GM12891 (cell line): ENCODE data around the gene TXNDC16.

ENCODE experiments used
- PAX5 ChIP-seq: IDR thresholded peaks from 2 replicates; pipeline ENCODE4 v1.6.1; 2011; ENCODE audit warnings: low read length, moderate library complexity, mild to moderate bottlenecking; ENCODE audit not compliant: insufficient read depth, severe bottlenecking
- POLR2A ChIP-seq: IDR thresholded peaks from 2 replicates; pipeline ENCODE4 v1.6.1; 2011; ENCODE audit warnings: low read depth, low read length, control low read depth
- POLR2AphosphoS5 ChIP-seq: IDR thresholded peaks from 2 replicates; pipeline ENCODE4 v1.6.1; 2011; ENCODE audit warnings: low read depth, low read length, control low read depth
- TAF1 ChIP-seq: IDR thresholded peaks from 2 replicates; pipeline ENCODE4 v1.6.1; 2011; ENCODE audit warnings: low read depth, low read length, control low read depth

- TF ChIP-seq TAF1 (no peak), POLR2A (no peak), POLR2AphosphoS5 (no peak), PAX5 (no peak)
Observed at GRCh38 chr14:52399921-52400595, 152.2 kb downstream of the TXNDC16 start.
